ENCODE data around the gene SMTNL2. TPM values are rescaled to one million over a fixed set of nuclear protein-coding genes. Genes with fewer than 3 reads are reported as not detected.
"Not testable (repeated sequence)": the region's sequence is repeated elsewhere in the genome, so short reads cannot be mapped to it uniquely, and the experiment has no call there.

Gene SMTNL2
- total RNA-seq, 5 donors from 2014 or later (not counting 1 experiment from before 2014, with no cell fraction given): not detected

- no peak for DNase-seq
- Histone ChIP-seq H3K4me3 (ENCODE audit: control insufficient read depth in 1 of 2, extremely low read depth in 1 of 2, low read length in 1 of 2) (no peak overlapping the region), H3K27ac (ENCODE audit: low read length) (no peak overlapping the region), H3K36me3 (ENCODE audit: control insufficient read depth in 2 of 2, extremely low read depth in 1 of 2, insufficient read depth in 1 of 2, low read length in 1 of 2) (no peaks in the 10 kb centered on the region), H3K9me3 (no peaks in the 10 kb centered on the region), H3K27me3 (replicated peaks in 1 of 2; ENCODE audit: control insufficient read depth in 2 of 2, extremely low read depth in 1 of 2, insufficient read depth in 2 of 2, low read length in 1 of 2) (peaks cover 2 to 62% of the 10 kb centered on the region in 2 experiments), H3K4me1 (ENCODE audit: control insufficient read depth in 1 of 2, extremely low read depth in 1 of 2, insufficient read depth in 2 of 2, low read length in 2 of 2) (peaks cover 0 to 15% of the 10 kb centered on the region in 2 experiments)
- H3K27me3 Mint-ChIP-seq: peaks cover 43 to 69% of the 10 kb centered on the region in 2 donors
- H3K4me3 Mint-ChIP-seq: no peak overlapping the region
- no peak overlapping the region for H3K27ac Mint-ChIP-seq
- POLR2A ChIA-PET: no interaction called here
- CTCF ChIA-PET: no interaction called here
- H3K36me3 Mint-ChIP-seq: no peaks in the 10 kb centered on the region
- no peak for ATAC-seq (replicated peaks in 1 of 4)
- peaks cover 0 to 4% (median 0%) of the 10 kb centered on the region in 3 donors for H3K9me3 Mint-ChIP-seq
- peaks cover 11 to 27% (median 17%) of the 10 kb centered on the region in 3 donors for H3K4me1 Mint-ChIP-seq
- 0% methylated on average over 6 of the region's 10 CpGs for WGBS (ENCODE audit: insufficient coverage)
Measured at GRCh38 chr17:4635823-4636375, 51.6 kb downstream of the SMTNL2 start.

GRCh38 chr17:4636474-4637100 is 52.3 kb downstream of the SMTNL2 start:
- Mint-ChIP-seq H3K27ac (peak overlapping the region in 1 of 2 donors; percentile 15), H3K27me3 (peaks cover 45 to 76% of the 10 kb centered on the region in 2 donors)
- H3K4me3 ChIP-seq (ENCODE audit: control insufficient read depth in 1 of 2, extremely low read depth in 1 of 2, low read length in 1 of 2): no peak overlapping the region

GRCh38 chr17:4638766-4639165 is 54.4 kb downstream of the SMTNL2 start:
- CTCF ChIA-PET; H3K36me3 ChIP-seq (ENCODE audit: control insufficient read depth in 2 of 2, extremely low read depth in 1 of 2, insufficient read depth in 1 of 2, low read length in 1 of 2); ATAC-seq (replicated peaks in 1 of 4); DNase-seq; H3K9me3 ChIP-seq; H3K27ac ChIP-seq (ENCODE audit: low read length); H3K4me3 ChIP-seq (ENCODE audit: control insufficient read depth in 1 of 2, extremely low read depth in 1 of 2, low read length in 1 of 2); POLR2A ChIA-PET; H3K36me3 Mint-ChIP-seq; H3K9me3 Mint-ChIP-seq: not testable (repeated sequence)
- peaks cover 16 to 33% (median 17%) of the 10 kb centered on the region in 3 donors for H3K4me1 Mint-ChIP-seq
- peak overlapping the region in 1 of 2 donors; percentile 43 for H3K27ac Mint-ChIP-seq
- Histone ChIP-seq H3K4me1 (ENCODE audit: control insufficient read depth in 1 of 2, extremely low read depth in 1 of 2, insufficient read depth in 2 of 2, low read length in 2 of 2) (peaks cover 0 to 21% of the 10 kb centered on the region in 2 experiments), H3K27me3 (replicated peaks in 1 of 2; ENCODE audit: control insufficient read depth in 2 of 2, extremely low read depth in 1 of 2, insufficient read depth in 2 of 2, low read length in 1 of 2) (peaks cover 6 to 72% of the 10 kb centered on the region in 2 experiments)
- 58% methylated on average over 3 of the region's 8 CpGs for WGBS (ENCODE audit: insufficient coverage)
- peak overlapping the region in 1 of 3 donors; percentile 59 for H3K4me3 Mint-ChIP-seq
- peaks cover 59 to 80% of the 10 kb centered on the region in 2 donors for H3K27me3 Mint-ChIP-seq

More at GRCh38 chr17:4636474-4637100, 52.3 kb downstream of the SMTNL2 start:
- ATAC-seq (replicated peaks in 1 of 4) (no peak), DNase-seq (no peak)
- no peaks in the 10 kb centered on the region for H3K36me3 ChIP-seq (ENCODE audit: control insufficient read depth in 2 of 2, extremely low read depth in 1 of 2, insufficient read depth in 1 of 2, low read length in 1 of 2)
- CTCF ChIA-PET: no interaction called here
- H3K4me1 ChIP-seq (ENCODE audit: control insufficient read depth in 1 of 2, extremely low read depth in 1 of 2, insufficient read depth in 2 of 2, low read length in 2 of 2): peaks cover 0 to 21% of the 10 kb centered on the region in 2 experiments
- H3K27me3 ChIP-seq (replicated peaks in 1 of 2; ENCODE audit: control insufficient read depth in 2 of 2, extremely low read depth in 1 of 2, insufficient read depth in 2 of 2, low read length in 1 of 2): peaks cover 2 to 67% of the 10 kb centered on the region in 2 experiments
- peaks cover 0 to 4% (median 0%) of the 10 kb centered on the region in 3 donors for H3K9me3 Mint-ChIP-seq
- WGBS (ENCODE audit: insufficient coverage): 59% methylated on average over 12 of the region's 12 CpGs
- POLR2A ChIA-PET: no interaction called here
- H3K36me3 Mint-ChIP-seq: no peaks in the 10 kb centered on the region
- H3K27ac ChIP-seq (ENCODE audit: low read length): no peak overlapping the region
- H3K9me3 ChIP-seq: no peaks in the 10 kb centered on the region
- H3K4me1 Mint-ChIP-seq: peaks cover 14 to 30% (median 17%) of the 10 kb centered on the region in 3 donors
- H3K4me3 Mint-ChIP-seq: no peak overlapping the region

GRCh38 chr17:4639301-4640059 is 55.2 kb downstream of the SMTNL2 start:
- H3K27ac ChIP-seq (ENCODE audit: low read length); H3K36me3 ChIP-seq (ENCODE audit: control insufficient read depth in 2 of 2, extremely low read depth in 1 of 2, insufficient read depth in 1 of 2, low read length in 1 of 2); H3K9me3 ChIP-seq; H3K36me3 Mint-ChIP-seq; POLR2A ChIA-PET; H3K9me3 Mint-ChIP-seq; CTCF ChIA-PET: not testable (repeated sequence)
- 10% methylated on average over 14 of the region's 56 CpGs for WGBS (ENCODE audit: insufficient coverage)
- Mint-ChIP-seq H3K4me1 (peaks cover 16 to 33% (median 17%) of the 10 kb centered on the region in 3 donors), H3K27ac (peak overlapping the region in 1 of 2 donors; percentile 43), H3K27me3 (peaks cover 63 to 83% of the 10 kb centered on the region in 2 donors), H3K4me3 (peak overlapping the region in 2 of 3 donors; percentile 53 to 59)
- peaks cover 0 to 21% of the 10 kb centered on the region in 2 experiments for H3K4me1 ChIP-seq (ENCODE audit: control insufficient read depth in 1 of 2, extremely low read depth in 1 of 2, insufficient read depth in 2 of 2, low read length in 2 of 2)
- ATAC-seq (replicated peaks in 1 of 4): peak; percentile 32 to 79 (median 58)
- peak in 16 of 35 experiments; percentile 3 to 35 (median 20) for DNase-seq
- H3K27me3 ChIP-seq (replicated peaks in 1 of 2; ENCODE audit: control insufficient read depth in 2 of 2, extremely low read depth in 1 of 2, insufficient read depth in 2 of 2, low read length in 1 of 2): peaks cover 6 to 72% of the 10 kb centered on the region in 2 experiments
- peak overlapping the region in 1 of 2 donors; percentile 23 for H3K4me3 ChIP-seq (ENCODE audit: control insufficient read depth in 1 of 2, extremely low read depth in 1 of 2, low read length in 1 of 2)

- CTCF ChIA-PET: interaction anchor here in 1 of 2 donors (0.6 kb wide), 1 partner anchor 14 kb away, joined by 5 read pairs; no protein-coding TSS in a partner anchor
- H3K36me3 ChIP-seq (ENCODE audit: control insufficient read depth in 2 of 2, extremely low read depth in 1 of 2, insufficient read depth in 1 of 2, low read length in 1 of 2); H3K9me3 ChIP-seq; H3K27ac ChIP-seq (ENCODE audit: low read length); H3K9me3 Mint-ChIP-seq; H3K36me3 Mint-ChIP-seq; H3K4me3 ChIP-seq (ENCODE audit: control insufficient read depth in 1 of 2, extremely low read depth in 1 of 2, low read length in 1 of 2); H3K27ac Mint-ChIP-seq; POLR2A ChIA-PET; H3K4me3 Mint-ChIP-seq: not testable (repeated sequence)
- H3K4me1 Mint-ChIP-seq: peaks cover 15 to 29% (median 16%) of the 10 kb centered on the region in 3 donors
- peaks cover 61 to 84% of the 10 kb centered on the region in 2 donors for H3K27me3 Mint-ChIP-seq
- H3K4me1 ChIP-seq (ENCODE audit: control insufficient read depth in 1 of 2, extremely low read depth in 1 of 2, insufficient read depth in 2 of 2, low read length in 2 of 2): peaks cover 0 to 19% of the 10 kb centered on the region in 2 experiments
- DNase-seq (peak in 3 of 35 experiments; percentile 9 to 16 (median 13)), ATAC-seq (replicated peaks in 1 of 4) (peak in 3 of 4 experiments; percentile 55 to 68 (median 61))
- 5% methylated on average over 15 of the region's 39 CpGs for WGBS (ENCODE audit: insufficient coverage)
- peaks cover 6 to 63% of the 10 kb centered on the region in 2 experiments for H3K27me3 ChIP-seq (replicated peaks in 1 of 2; ENCODE audit: control insufficient read depth in 2 of 2, extremely low read depth in 1 of 2, insufficient read depth in 2 of 2, low read length in 1 of 2)
Measured at GRCh38 chr17:4640569-4641188, 56.4 kb downstream of the SMTNL2 start.
